Activated CD4-positive, alpha-beta T cell treated with anti-CD3 and anti-CD28 coated beads, Interleukin-2, amount 50 U/mL, for 1 hour (primary cell): Measurements from ENCODE around the gene PSG11.
"Not testable (repeated sequence)": the region's sequence is repeated elsewhere in the genome, so short reads cannot be mapped to it uniquely, and the experiment has no call there.

Source experiments
- DNase-seq: peaks from one replicate; pipeline ENCODE4 v3.0.0-alpha.2; 2020

PSG11 gene

GRCh38 chr19:43026369-43026768 is at the start of gene PSG11:
Gene PSG11 (minus strand): TSS chr19:43026469. CDS start chr19:43026372, 97 bp downstream.
- not testable (repeated sequence) for DNase-seq

- not testable (repeated sequence) for DNase-seq
Observed at GRCh38 chr19:43062418-43062817, 36.1 kb upstream of the PSG11 start.

- not testable (repeated sequence) for DNase-seq
Observed at GRCh38 chr19:43061326-43061725, 35.1 kb upstream of the PSG11 start.

GRCh38 chr19:43060254-43060653 is 34.0 kb upstream of the PSG11 start:
- DNase-seq, result not testable (repeated sequence)

GRCh38 chr19:43059482-43059881 is 33.2 kb upstream of the PSG11 start:
- DNase-seq, result not testable (repeated sequence)

GRCh38 chr19:43058440-43058839 is 32.2 kb upstream of the PSG11 start:
- not testable (repeated sequence) for DNase-seq

- not testable (repeated sequence) for DNase-seq
Observed at GRCh38 chr19:43047966-43048365, 21.7 kb upstream of the PSG11 start.

GRCh38 chr19:43046578-43046977 is 20.3 kb upstream of the PSG11 start:
- not testable (repeated sequence) for DNase-seq

GRCh38 chr19:43043492-43044180 is 17.4 kb upstream of the PSG11 start:
- DNase-seq, result not testable (repeated sequence)

GRCh38 chr19:43031645-43032044 is 5.4 kb upstream of the PSG11 start:
- DNase-seq, result not testable (repeated sequence)

GRCh38 chr19:43028866-43029265 is 2.6 kb upstream of the PSG11 start:
- DNase-seq, result no peak

GRCh38 chr19:43027985-43028384 is 1.7 kb upstream of the PSG11 start:
- DNase-seq, result not testable (repeated sequence)

- not testable (repeated sequence) for DNase-seq
Observed at GRCh38 chr19:43027061-43027460, 792 bp upstream of the PSG11 start.

GRCh38 chr19:43022098-43022497 is 4.2 kb downstream of the PSG11 start:
- not testable (repeated sequence) for DNase-seq

GRCh38 chr19:43021629-43022028 is 4.6 kb downstream of the PSG11 start:
- not testable (repeated sequence) for DNase-seq

GRCh38 chr19:43019588-43019987 is 6.7 kb downstream of the PSG11 start:
- DNase-seq, result not testable (repeated sequence)

GRCh38 chr19:43005841-43006240 is 20.4 kb downstream of the PSG11 start:
- not testable (repeated sequence) for DNase-seq

GRCh38 chr19:43004846-43005245 is 21.4 kb downstream of the PSG11 start:
- DNase-seq, result not testable (repeated sequence)

GRCh38 chr19:43003634-43004033 is 22.6 kb downstream of the PSG11 start:
- not testable (repeated sequence) for DNase-seq

- DNase-seq, result not testable (repeated sequence)
Observed at GRCh38 chr19:43002948-43003347, 23.3 kb downstream of the PSG11 start.

- DNase-seq, result not testable (repeated sequence)
Observed at GRCh38 chr19:42996161-42996560, 30.1 kb downstream of the PSG11 start.

- not testable (repeated sequence) for DNase-seq
Observed at GRCh38 chr19:42992029-42992604, 34.2 kb downstream of the PSG11 start.

GRCh38 chr19:42989851-42990250 is 36.4 kb downstream of the PSG11 start:
- DNase-seq, result no peak

GRCh38 chr19:42989186-42989585 is 37.1 kb downstream of the PSG11 start:
- DNase-seq, result not testable (repeated sequence)
